ENCODE results near the gene ATP1A1. TPM values are rescaled to one million over a fixed set of nuclear protein-coding genes. Genes with fewer than 3 reads are reported as not detected.
A peak's percentile ranks its signal among the peaks of the same experiment; 100 is the strongest.

ATP1A1 gene
- total RNA-seq, 4 donors from 2014 or later: 103 to 257 (median 204) TPM

GRCh38 chr1:116415200-116415698 is 42.2 kb downstream of the ATP1A1 start:
- Histone ChIP-seq H3K27ac (peak overlapping the region in 1 of 4 donors; percentile 50), H3K4me3 (no peak overlapping the region), H3K27me3 (no peaks in the 10 kb centered on the region), H3K36me3 (no peaks in the 10 kb centered on the region), H3K4me1 (peaks cover 19 to 31% of the 10 kb centered on the region in 2 donors), H3K9me3 (no peaks in the 10 kb centered on the region)
- in situ Hi-C loops (cut with MboI; ENCODE audit: low sequenced_read_pairs in 4 of 4) (no loop called here), intact Hi-C loops (cut with DNase I; ENCODE audit: low total_unique reads) (loop anchor here (5.0 kb wide), 1 partner anchor 38 kb away; no protein-coding TSS in a partner anchor)
- DNase-seq: no peak
- ATAC-seq: no peak
- TF ChIP-seq POLR2A (IDR thresholded peaks at IDR 0.05): no peak
- TF ChIP-seq, protein P1, sequence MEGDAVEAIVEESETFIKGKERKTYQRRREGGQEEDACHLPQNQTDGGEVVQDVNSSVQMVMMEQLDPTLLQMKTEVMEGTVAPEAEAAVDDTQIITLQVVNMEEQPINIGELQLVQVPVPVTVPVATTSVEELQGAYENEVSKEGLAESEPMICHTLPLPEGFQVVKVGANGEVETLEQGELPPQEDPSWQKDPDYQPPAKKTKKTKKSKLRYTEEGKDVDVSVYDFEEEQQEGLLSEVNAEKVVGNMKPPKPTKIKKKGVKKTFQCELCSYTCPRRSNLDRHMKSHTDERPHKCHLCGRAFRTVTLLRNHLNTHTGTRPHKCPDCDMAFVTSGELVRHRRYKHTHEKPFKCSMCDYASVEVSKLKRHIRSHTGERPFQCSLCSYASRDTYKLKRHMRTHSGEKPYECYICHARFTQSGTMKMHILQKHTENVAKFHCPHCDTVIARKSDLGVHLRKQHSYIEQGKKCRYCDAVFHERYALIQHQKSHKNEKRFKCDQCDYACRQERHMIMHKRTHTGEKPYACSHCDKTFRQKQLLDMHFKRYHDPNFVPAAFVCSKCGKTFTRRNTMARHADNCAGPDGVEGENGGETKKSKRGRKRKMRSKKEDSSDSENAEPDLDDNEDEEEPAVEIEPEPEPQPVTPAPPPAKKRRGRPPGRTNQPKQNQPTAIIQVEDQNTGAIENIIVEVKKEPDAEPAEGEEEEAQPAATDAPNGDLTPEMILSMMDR (IDR thresholded peaks at IDR 0.05 in 4 of 5, conservative IDR thresholded peaks at IDR 0.05 in 1 of 5): no peak

DNA sequence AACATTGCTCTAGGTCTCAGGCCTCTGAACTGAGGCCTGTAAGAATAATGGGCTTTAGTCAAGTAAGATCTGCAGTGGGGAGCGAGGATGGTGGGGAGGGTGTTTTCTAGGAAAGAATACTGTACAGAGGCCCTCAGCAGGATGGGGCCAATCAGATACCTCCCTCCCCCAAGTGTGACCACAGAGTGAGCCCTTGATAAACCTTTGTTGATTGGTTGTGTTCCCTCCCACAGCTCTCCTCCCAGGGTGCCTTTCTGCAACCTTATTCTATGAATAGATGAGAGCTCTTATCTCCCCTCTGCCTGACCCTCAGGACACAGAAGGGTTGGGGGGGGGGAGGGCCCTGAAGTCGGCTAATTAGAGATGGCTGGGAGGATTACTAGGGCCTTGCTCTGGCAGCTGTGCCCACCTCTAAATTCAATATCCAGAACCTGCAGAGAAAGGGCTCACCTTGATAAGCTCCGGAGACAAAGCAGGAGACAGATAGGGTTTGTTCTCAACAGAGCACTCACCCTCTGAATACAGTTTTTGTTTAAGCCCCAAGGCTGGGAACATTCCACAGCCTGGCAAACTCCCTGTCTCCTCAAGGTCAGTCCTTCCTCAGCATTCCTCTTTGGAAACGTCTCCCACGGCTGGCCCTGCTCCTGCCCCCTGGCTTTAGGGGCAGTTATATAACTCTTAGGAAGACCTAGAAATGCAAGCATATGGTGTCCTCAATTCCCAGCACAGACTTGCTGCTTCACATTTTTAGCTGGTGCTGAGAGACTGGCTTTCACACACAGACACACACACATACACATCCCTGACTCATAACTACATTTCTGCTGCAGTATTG is 42.9 kb downstream of the ATP1A1 start:
- peaks cover 19 to 31% of the 10 kb centered on the region in 2 donors for H3K4me1 ChIP-seq
- H3K27me3 ChIP-seq: no peaks in the 10 kb centered on the region
- no peaks in the 10 kb centered on the region for H3K9me3 ChIP-seq
- in situ Hi-C loops (cut with MboI; ENCODE audit: low sequenced_read_pairs in 4 of 4) (no loop called here), intact Hi-C loops (cut with DNase I; ENCODE audit: low total_unique reads) (loop anchor here (5.0 kb wide), 1 partner anchor 39 kb away; no protein-coding TSS in a partner anchor)
- H3K36me3 ChIP-seq: no peaks in the 10 kb centered on the region
- no peak overlapping the region for H3K4me3 ChIP-seq
- ATAC-seq (no peak), DNase-seq (no peak)
- H3K27ac ChIP-seq: peak overlapping the region in 3 of 4 donors; percentile 27 to 55 (median 50)
- no peak for TF ChIP-seq POLR2A (IDR thresholded peaks at IDR 0.05)
- TF ChIP-seq, protein P1 (IDR thresholded peaks at IDR 0.05 in 4 of 5, conservative IDR thresholded peaks at IDR 0.05 in 1 of 5): no peak

- TF ChIP-seq POLR2A (IDR thresholded peaks at IDR 0.05): no peak
- TF ChIP-seq, protein P1 (IDR thresholded peaks at IDR 0.05 in 4 of 5, conservative IDR thresholded peaks at IDR 0.05 in 1 of 5): no peak
- no peaks in the 10 kb centered on the region for H3K9me3 ChIP-seq
- intact Hi-C loops (cut with DNase I; ENCODE audit: low total_unique reads): loop anchor here (5.0 kb wide), 1 partner anchor 40 kb away; no protein-coding TSS in a partner anchor
- in situ Hi-C loops (cut with MboI; ENCODE audit: low sequenced_read_pairs in 4 of 4): no loop called here
- H3K36me3 ChIP-seq: no peaks in the 10 kb centered on the region
- H3K4me1 ChIP-seq: peaks cover 19 to 31% of the 10 kb centered on the region in 2 donors
- peak overlapping the region in 2 of 4 donors; percentile 16 to 81 for H3K27ac ChIP-seq
- no peak for DNase-seq
- H3K27me3 ChIP-seq: no peaks in the 10 kb centered on the region
- no peak for ATAC-seq
- H3K4me3 ChIP-seq: no peak overlapping the region
Measured at GRCh38 chr1:116416854-116417513, 43.9 kb downstream of the ATP1A1 start.

GRCh38 chr1:116417678-116418077 is 44.6 kb downstream of the ATP1A1 start:
- TF ChIP-seq, protein P1 (IDR thresholded peaks at IDR 0.05 in 4 of 5, conservative IDR thresholded peaks at IDR 0.05 in 1 of 5): no peak
- no peak for TF ChIP-seq POLR2A (IDR thresholded peaks at IDR 0.05)
- DNase-seq (no peak), ATAC-seq (peak in 1 of 2 donors; percentile 21)
- Histone ChIP-seq H3K36me3 (no peaks in the 10 kb centered on the region), H3K4me3 (peak overlapping the region; percentile 75 to 87 (median 81)), H3K27ac (peak overlapping the region; percentile 61 to 81 (median 78)), H3K9me3 (no peaks in the 10 kb centered on the region), H3K4me1 (peaks cover 19 to 31% of the 10 kb centered on the region in 2 donors), H3K27me3 (no peaks in the 10 kb centered on the region)
- intact Hi-C loops (cut with DNase I; ENCODE audit: low total_unique reads) (loop anchor here (2.0 to 5.0 kb wide), 2 partner anchors 40 to 67 kb away; no protein-coding TSS in a partner anchor), in situ Hi-C loops (cut with MboI; ENCODE audit: low sequenced_read_pairs in 4 of 4) (no loop called here)

Measured in gastrocnemius medialis (tissue), 4 donors.